ENCODE data around the gene IFIT1B. TPM values are rescaled to one million over a fixed set of nuclear protein-coding genes. Genes with fewer than 3 reads are reported as not detected.

Gene IFIT1B
- total RNA-seq, 1 experiment from 2014 or later, result not detected

GRCh38 chr10:89345367-89346000 lies 32.4 kb upstream of the IFIT1B start:
- no peaks in the 10 kb centered on the region for H3K79me2 ChIP-seq (ENCODE audit: low read depth)
- peaks cover 23% of the 10 kb centered on the region; the same call in 1 of the 2 replicates for H3F3A ChIP-seq (ENCODE audit: insufficient read depth, low read depth)
- H3K27me3 ChIP-seq (ENCODE audit: insufficient read depth, low read depth), result no peaks in the 10 kb centered on the region
- no peak overlapping the region for H3K4me3 ChIP-seq
- no peaks in the 10 kb centered on the region for H3K9me3 ChIP-seq (ENCODE audit: insufficient read depth, low read depth)
- no peaks in the 10 kb centered on the region for H3K9me2 ChIP-seq (ENCODE audit: insufficient read depth)
- no peak for DNase-seq
- TF ChIP-seq, protein P1, sequence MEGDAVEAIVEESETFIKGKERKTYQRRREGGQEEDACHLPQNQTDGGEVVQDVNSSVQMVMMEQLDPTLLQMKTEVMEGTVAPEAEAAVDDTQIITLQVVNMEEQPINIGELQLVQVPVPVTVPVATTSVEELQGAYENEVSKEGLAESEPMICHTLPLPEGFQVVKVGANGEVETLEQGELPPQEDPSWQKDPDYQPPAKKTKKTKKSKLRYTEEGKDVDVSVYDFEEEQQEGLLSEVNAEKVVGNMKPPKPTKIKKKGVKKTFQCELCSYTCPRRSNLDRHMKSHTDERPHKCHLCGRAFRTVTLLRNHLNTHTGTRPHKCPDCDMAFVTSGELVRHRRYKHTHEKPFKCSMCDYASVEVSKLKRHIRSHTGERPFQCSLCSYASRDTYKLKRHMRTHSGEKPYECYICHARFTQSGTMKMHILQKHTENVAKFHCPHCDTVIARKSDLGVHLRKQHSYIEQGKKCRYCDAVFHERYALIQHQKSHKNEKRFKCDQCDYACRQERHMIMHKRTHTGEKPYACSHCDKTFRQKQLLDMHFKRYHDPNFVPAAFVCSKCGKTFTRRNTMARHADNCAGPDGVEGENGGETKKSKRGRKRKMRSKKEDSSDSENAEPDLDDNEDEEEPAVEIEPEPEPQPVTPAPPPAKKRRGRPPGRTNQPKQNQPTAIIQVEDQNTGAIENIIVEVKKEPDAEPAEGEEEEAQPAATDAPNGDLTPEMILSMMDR (conservative IDR thresholded peaks at IDR 0.05), result no peak
- no peak for TF ChIP-seq EZH2 (IDR thresholded peaks at IDR 0.05; ENCODE audit: low read depth)
- no TSS peak for BruUV-seq (replicated peaks)
- no peak overlapping the region for H2AFZ ChIP-seq
- CTCF ChIA-PET, result no interaction called here
- H3K36me3 ChIP-seq (ENCODE audit: low read depth), result no peaks in the 10 kb centered on the region
- H3K27ac ChIP-seq, result peak overlapping the region; percentile 95
- peaks cover 26% of the 10 kb centered on the region for H3K4me1 ChIP-seq (replicated peaks; ENCODE audit: insufficient read depth)
- H4K20me1 ChIP-seq (ENCODE audit: insufficient read depth), result no peaks in the 10 kb centered on the region
- no peak overlapping the region for H3K4me2 ChIP-seq
- intact Hi-C loops (cut with micrococcal nuclease; ENCODE audit: unreplicated experiment), result no loop called here
- POLR2A ChIA-PET (ENCODE audit: unreplicated experiment), result interaction anchor here (0.9 kb wide), 1 partner anchor 86 kb away, joined by 11 read pairs; no protein-coding TSS in a partner anchor

- H2AFZ ChIP-seq, result 0 out of 2 replicates have a peak overlapping the region, but pooled peaks have one; percentile 56
- TF ChIP-seq EZH2 (IDR thresholded peaks at IDR 0.05; ENCODE audit: low read depth), result no peak
- TF ChIP-seq, protein P1 (conservative IDR thresholded peaks at IDR 0.05), result no peak
- CTCF ChIA-PET, result no interaction called here
- peak overlapping the region; percentile 54 for H3K4me2 ChIP-seq
- no peaks in the 10 kb centered on the region for H3K79me2 ChIP-seq (ENCODE audit: low read depth)
- H4K20me1 ChIP-seq (ENCODE audit: insufficient read depth), result no peaks in the 10 kb centered on the region
- H3K27ac ChIP-seq, result peak overlapping the region; percentile 95
- intact Hi-C loops (cut with micrococcal nuclease; ENCODE audit: unreplicated experiment), result no loop called here
- peak in 1 of 2 experiments; percentile 86 for DNase-seq
- H3F3A ChIP-seq (ENCODE audit: insufficient read depth, low read depth), result peaks cover 35% of the 10 kb centered on the region
- no TSS peak for BruUV-seq (replicated peaks)
- no peaks in the 10 kb centered on the region for H3K36me3 ChIP-seq (ENCODE audit: low read depth)
- POLR2A ChIA-PET (ENCODE audit: unreplicated experiment), result interaction anchor here (0.6 to 0.9 kb wide), 2 partner anchors 26 to 85 kb away, joined by 4 to 11 read pairs; no protein-coding TSS in a partner anchor
- no peaks in the 10 kb centered on the region for H3K9me2 ChIP-seq (ENCODE audit: insufficient read depth)
- peaks cover 38% of the 10 kb centered on the region for H3K4me1 ChIP-seq (replicated peaks; ENCODE audit: insufficient read depth)
- no peaks in the 10 kb centered on the region for H3K9me3 ChIP-seq (ENCODE audit: insufficient read depth, low read depth)
- H3K27me3 ChIP-seq (ENCODE audit: insufficient read depth, low read depth), result no peaks in the 10 kb centered on the region
- no peak overlapping the region for H3K4me3 ChIP-seq
Observed at GRCh38 chr10:89346405-89347254, 31.2 kb upstream of the IFIT1B start.

DNA sequence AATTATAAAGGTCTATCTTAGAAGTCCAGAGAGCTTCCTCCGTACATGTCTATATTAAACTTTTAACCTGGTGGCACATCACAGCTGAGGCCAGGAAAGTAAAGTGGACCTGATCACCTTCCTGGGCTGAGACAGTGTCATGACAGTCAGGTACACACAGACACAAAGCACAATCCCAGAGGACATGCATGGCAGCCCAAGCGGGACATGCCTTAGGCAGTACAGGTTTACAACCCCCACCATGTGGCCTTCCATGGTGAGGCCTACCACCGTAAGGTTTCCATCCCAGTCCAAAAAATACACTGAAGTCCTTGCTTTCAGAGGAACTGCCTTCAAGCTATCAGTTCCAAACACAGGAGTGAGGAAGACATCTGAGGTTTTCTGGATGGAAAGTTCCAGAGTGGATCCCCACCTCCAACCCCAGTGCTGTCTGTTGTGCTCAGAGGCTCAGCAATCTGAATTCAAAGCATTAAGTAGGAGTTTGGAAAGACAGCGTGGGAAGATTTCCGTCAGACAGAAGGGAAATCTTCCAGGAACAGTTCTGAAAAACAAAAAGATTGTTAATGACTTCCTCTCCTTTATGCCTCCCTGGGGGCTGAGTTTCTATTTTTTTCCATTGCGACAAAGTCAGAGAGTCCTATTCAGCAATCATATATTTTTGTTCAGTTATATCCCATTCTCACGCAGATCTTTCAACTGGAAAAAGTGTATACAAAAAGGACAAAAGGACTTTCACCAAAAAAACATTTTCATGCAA lies 30.0 kb upstream of the IFIT1B start:
- TF ChIP-seq, protein P1 (conservative IDR thresholded peaks at IDR 0.05), result no peak
- TF ChIP-seq EZH2 (IDR thresholded peaks at IDR 0.05; ENCODE audit: low read depth), result no peak
- CTCF ChIA-PET, result interaction anchor here (0.6 kb wide), 1 partner anchor 112 kb away, joined by 4 read pairs; no protein-coding TSS in a partner anchor
- no peak overlapping the region for H3K4me2 ChIP-seq
- no peak overlapping the region for H3K4me3 ChIP-seq
- H4K20me1 ChIP-seq (ENCODE audit: insufficient read depth), result no peaks in the 10 kb centered on the region
- H3K79me2 ChIP-seq (ENCODE audit: low read depth), result no peaks in the 10 kb centered on the region
- H3K4me1 ChIP-seq (replicated peaks; ENCODE audit: insufficient read depth), result peaks cover 46% of the 10 kb centered on the region
- H3K27ac ChIP-seq, result peak overlapping the region; percentile 95
- POLR2A ChIA-PET (ENCODE audit: unreplicated experiment), result interaction anchor here (0.7 kb wide), 1 partner anchor 1672 kb away, joined by 3 read pairs; no protein-coding TSS in a partner anchor
- H3K9me2 ChIP-seq (ENCODE audit: insufficient read depth), result no peaks in the 10 kb centered on the region
- intact Hi-C loops (cut with micrococcal nuclease; ENCODE audit: unreplicated experiment), result no loop called here
- no peaks in the 10 kb centered on the region for H3K9me3 ChIP-seq (ENCODE audit: insufficient read depth, low read depth)
- H2AFZ ChIP-seq, result no peak overlapping the region
- no peaks in the 10 kb centered on the region for H3K27me3 ChIP-seq (ENCODE audit: insufficient read depth, low read depth)
- DNase-seq, result no peak
- H3K36me3 ChIP-seq (ENCODE audit: low read depth), result no peaks in the 10 kb centered on the region
- no TSS peak for BruUV-seq (replicated peaks)
- H3F3A ChIP-seq (ENCODE audit: insufficient read depth, low read depth), result peaks cover 43% of the 10 kb centered on the region

All from PC-9 (cell line).